Endothelial cell of umbilical vein (primary cell): ENCODE data around the gene CACNA2D1.

Source experiments
- FOS ChIP-seq: IDR thresholded peaks from 2 replicates; pipeline ENCODE4 v1.6.1; 2011; ENCODE audit warnings: mild to moderate bottlenecking, low read length, moderate library complexity, borderline replicate concordance; ENCODE audit not compliant: insufficient read depth
- POLR2A ChIP-seq: IDR thresholded peaks from 2 replicates; pipeline ENCODE4 v1.6.1; 2012; ENCODE audit warnings: low read depth, mild to moderate bottlenecking, control low read depth, low read length

GRCh38 chr7:82435769-82436168, 7.8 kb downstream of the CACNA2D1 start:
- TF ChIP-seq POLR2A (no peak), FOS (no peak)
